AG09319 (cell line): ENCODE results near the gene OR10V1.
A peak's percentile ranks its signal among the peaks of the same experiment; 100 is the strongest.
"Not testable (repeated sequence)": the region's sequence is repeated elsewhere in the genome, so short reads cannot be mapped to it uniquely, and the experiment has no call there.

Source experiments
- DNase-seq: peaks from one replicate; pipeline ENCODE4 v3.0.0-alpha.2; 2010; ENCODE audit warnings: low read depth; ENCODE audit errors: extremely low read depth
- TF ChIP-seq, protein P1 (sequence below): IDR thresholded peaks from 2 replicates; pipeline ENCODE4 v1.5.1; 2011; ENCODE audit warnings: low read depth, mild to moderate bottlenecking, inconsistent platforms, low read length, moderate library complexity

The OR10V1 gene

DNA sequence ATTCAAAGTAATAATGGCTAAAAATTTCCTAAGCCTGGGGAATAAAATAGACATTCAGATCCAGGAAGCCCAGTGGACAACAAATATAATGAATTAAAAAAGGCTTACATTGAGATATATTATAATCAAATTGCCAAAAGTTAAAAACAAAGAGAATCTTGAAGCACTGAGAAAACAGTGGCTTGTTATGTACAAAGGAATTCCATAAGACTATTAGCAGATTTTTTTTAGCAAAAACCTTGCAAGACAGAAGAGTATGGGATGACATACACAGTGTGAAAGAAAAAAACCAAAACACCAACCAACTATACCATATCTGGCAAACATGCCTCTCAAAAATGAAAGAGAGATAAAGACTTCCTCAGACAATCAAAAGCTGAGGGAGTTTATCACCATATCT lies 20.7 kb downstream of the OR10V1 start:
- no peak for DNase-seq
- TF ChIP-seq, protein P1, sequence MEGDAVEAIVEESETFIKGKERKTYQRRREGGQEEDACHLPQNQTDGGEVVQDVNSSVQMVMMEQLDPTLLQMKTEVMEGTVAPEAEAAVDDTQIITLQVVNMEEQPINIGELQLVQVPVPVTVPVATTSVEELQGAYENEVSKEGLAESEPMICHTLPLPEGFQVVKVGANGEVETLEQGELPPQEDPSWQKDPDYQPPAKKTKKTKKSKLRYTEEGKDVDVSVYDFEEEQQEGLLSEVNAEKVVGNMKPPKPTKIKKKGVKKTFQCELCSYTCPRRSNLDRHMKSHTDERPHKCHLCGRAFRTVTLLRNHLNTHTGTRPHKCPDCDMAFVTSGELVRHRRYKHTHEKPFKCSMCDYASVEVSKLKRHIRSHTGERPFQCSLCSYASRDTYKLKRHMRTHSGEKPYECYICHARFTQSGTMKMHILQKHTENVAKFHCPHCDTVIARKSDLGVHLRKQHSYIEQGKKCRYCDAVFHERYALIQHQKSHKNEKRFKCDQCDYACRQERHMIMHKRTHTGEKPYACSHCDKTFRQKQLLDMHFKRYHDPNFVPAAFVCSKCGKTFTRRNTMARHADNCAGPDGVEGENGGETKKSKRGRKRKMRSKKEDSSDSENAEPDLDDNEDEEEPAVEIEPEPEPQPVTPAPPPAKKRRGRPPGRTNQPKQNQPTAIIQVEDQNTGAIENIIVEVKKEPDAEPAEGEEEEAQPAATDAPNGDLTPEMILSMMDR: no peak

DNA sequence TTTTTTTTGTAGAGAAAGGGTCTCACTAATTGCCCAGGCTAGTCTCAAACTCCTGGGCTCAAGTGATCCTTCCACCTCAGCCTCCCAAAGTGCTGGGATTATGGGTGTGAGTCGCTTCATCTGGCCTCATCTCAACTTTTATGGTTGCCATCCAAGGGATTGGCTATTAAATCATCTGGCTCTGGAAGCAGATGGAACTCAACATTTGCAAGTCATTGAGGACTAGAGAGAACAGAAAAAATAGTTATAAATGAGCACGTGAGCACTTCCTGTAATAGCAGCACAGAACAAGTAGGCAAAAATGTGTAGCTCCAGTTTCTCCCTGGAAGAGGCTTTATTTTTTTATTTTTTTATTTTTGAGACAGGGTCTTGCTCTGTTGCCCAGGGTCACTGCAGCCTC lies 22.5 kb downstream of the OR10V1 start:
- TF ChIP-seq, protein P1: no peak
- DNase-seq: no peak

DNA sequence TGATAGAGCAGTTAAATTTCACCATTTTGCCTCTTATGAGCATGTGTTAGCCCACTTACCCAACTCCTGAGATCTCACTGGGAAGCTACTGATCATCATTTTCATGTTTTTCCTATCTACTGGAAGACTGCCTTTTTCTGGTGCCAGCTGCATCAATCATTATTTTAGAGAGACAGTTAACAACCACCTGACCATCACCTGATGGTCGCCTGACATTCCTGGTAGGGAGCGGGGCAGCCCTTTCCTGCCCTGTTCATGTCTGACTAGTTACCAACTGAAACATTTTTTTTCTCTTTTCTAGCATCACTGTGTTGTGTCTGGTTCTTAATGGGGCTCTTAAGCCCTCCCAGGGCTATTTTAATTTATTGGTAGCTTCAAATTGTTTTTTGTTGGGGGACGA lies 24.6 kb downstream of the OR10V1 start:
- DNase-seq: no peak
- TF ChIP-seq, protein P1: no peak

DNA sequence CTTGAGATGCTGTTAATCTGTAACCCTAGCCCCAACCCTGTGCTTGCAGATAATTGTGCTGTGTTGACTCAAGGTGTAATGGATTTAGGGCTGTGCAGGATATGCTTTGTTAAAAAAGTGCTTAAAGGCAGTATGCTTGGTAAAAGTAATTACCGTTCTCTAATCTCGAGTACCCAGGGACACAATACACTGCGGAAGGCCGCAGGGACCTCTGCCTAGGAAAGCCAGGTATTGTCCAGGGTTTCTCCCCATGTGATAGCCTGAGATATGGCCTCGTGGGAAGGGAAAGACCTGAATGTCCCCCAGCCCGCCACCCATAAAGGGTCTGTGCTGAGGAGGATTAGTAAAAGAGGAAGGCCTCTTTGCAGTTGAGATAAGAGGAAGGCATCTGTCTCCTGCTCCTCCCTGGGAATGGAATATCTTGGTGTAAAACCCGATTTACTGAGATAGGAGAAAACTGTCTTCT lies 32.4 kb downstream of the OR10V1 start:
- DNase-seq: not testable (repeated sequence)

DNA sequence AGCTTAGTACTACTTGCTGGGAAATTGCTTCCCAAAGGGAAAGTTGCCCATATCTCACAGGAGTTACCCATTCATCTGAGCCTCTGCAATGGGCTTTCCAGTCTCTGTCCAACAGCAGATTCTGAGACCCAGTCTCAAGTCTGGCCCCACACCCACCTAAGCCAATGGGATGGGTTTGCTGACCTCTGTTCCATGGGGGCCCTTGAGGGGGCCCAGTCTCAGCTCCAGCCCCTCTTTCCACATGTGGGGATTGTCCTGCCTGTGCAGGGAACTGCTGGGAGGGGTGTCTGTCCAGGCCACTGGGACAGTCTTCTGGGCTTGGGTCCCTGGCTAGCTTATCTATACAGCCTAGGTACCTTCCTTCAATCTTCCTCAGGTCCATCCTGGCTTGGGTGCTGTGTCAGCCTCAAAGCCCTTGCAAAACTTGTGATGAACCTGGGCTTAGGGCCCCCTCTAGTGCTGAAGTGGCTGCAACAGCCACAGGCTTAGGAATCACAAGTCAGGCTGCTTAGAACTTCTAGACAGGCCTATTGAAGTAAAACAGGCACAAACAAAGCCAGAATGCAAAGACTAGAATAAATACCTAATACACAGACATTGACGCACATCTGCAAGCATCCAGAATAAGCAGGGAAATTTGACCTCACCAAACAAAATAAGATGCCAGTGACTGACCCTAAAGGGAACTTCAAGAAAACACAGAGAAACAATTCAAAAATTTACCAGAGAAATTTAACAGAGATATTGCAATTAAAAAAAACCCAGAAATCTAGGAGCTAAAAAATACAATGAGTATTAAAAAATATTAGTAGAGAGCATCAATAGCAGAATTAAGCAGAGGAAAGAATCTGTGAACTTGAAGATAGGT lies 33.1 kb downstream of the OR10V1 start:
- TF ChIP-seq, protein P1: peak; percentile 91

DNA sequence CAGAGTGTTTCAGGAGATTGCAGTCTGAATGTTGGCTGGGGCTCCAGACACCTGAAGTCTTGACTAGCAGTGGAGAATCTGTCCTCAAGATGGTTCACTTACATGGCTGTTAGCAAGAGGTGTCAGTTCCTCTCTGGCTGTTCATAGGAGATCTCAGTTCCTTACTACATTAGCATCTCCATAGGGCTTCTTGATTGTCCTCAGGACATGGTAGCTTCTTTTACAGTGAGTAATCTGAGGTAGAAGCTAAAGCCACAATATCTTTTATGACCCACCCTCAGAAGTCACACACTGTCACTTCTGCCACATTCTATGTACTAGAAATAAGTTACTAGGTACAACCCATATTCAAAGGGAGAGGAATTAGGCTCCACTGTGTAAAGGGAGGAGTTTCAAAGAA lies 34.3 kb downstream of the OR10V1 start:
- TF ChIP-seq, protein P1: no peak
- no peak for DNase-seq

More for the DNA sequence above, 33.1 kb downstream of the OR10V1 start:
- DNase-seq: peak; percentile 37

DNA sequence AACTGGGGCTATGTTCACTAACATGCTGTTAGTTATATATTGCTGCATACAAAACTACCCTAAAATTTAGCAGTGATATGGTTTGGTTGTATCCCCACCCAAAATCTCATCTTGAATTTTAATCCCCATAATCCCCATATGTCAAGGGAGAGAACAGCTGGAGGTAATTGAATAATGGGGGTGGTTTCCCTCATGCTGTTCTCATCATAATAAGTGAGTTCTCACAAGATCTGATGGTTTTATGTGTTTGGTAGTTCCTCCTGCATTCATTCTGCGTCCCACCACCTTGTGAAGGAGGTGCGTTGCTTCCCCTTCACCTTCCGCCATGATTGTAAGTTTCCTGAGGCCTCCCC lies 34.9 kb downstream of the OR10V1 start:
- TF ChIP-seq, protein P1: no peak
- DNase-seq: no peak
